ENCODE measurements around the gene ZNF680.

ZNF680 gene

GRCh38 chr7:64528770-64529169, 34.1 kb downstream of the ZNF680 start:
- TF ChIP-seq CTCF (IDR thresholded peaks at IDR 0.05; ENCODE audit: low read length, missing control alignments), result no peak
- no peak overlapping the region for H3K4me3 ChIP-seq (replicated peaks; ENCODE audit: low read depth, low read length)
- no peak for DNase-seq (ENCODE audit: low read depth)

- no peak for TF ChIP-seq CTCF (IDR thresholded peaks at IDR 0.05; ENCODE audit: low read length, missing control alignments)
Observed at GRCh38 chr7:64521409-64521984, 41.4 kb downstream of the ZNF680 start.

GRCh38 chr7:64516451-64516850, 46.4 kb downstream of the ZNF680 start:
- no peak for TF ChIP-seq CTCF (IDR thresholded peaks at IDR 0.05; ENCODE audit: low read length, missing control alignments)
- no peak for DNase-seq (ENCODE audit: low read depth)
- no peak overlapping the region for H3K4me3 ChIP-seq (replicated peaks; ENCODE audit: low read depth, low read length)

More at GRCh38 chr7:64521409-64521984, 41.4 kb downstream of the ZNF680 start:
- H3K4me3 ChIP-seq (replicated peaks; ENCODE audit: low read depth, low read length), result no peak overlapping the region
- no peak for DNase-seq (ENCODE audit: low read depth)

GRCh38 chr7:64515781-64516180, 47.1 kb downstream of the ZNF680 start:
- DNase-seq (ENCODE audit: low read depth), result no peak
- H3K4me3 ChIP-seq (replicated peaks; ENCODE audit: low read depth, low read length), result no peak overlapping the region
- no peak for TF ChIP-seq CTCF (IDR thresholded peaks at IDR 0.05; ENCODE audit: low read length, missing control alignments)

- TF ChIP-seq CTCF (IDR thresholded peaks at IDR 0.05; ENCODE audit: low read length, missing control alignments), result no peak
- H3K4me3 ChIP-seq (replicated peaks; ENCODE audit: low read depth, low read length), result no peak overlapping the region
- peak; percentile 6 for DNase-seq (ENCODE audit: low read depth)
Observed at GRCh38 chr7:64515330-64515729, 47.5 kb downstream of the ZNF680 start.

- DNase-seq (ENCODE audit: low read depth), result no peak
- no peak overlapping the region for H3K4me3 ChIP-seq (replicated peaks; ENCODE audit: low read depth, low read length)
- TF ChIP-seq CTCF (IDR thresholded peaks at IDR 0.05; ENCODE audit: low read length, missing control alignments), result no peak
Observed at GRCh38 chr7:64509583-64509982, 53.3 kb downstream of the ZNF680 start.

- DNase-seq (ENCODE audit: low read depth), result no peak
- no peak for TF ChIP-seq CTCF (IDR thresholded peaks at IDR 0.05; ENCODE audit: low read length, missing control alignments)
- no peak overlapping the region for H3K4me3 ChIP-seq (replicated peaks; ENCODE audit: low read depth, low read length)
Observed at GRCh38 chr7:64504581-64505120, 58.2 kb downstream of the ZNF680 start.
